GM23338 (cell line): ENCODE measurements around the gene SYT17. TPM values are rescaled to one million over a fixed set of nuclear protein-coding genes. Genes with fewer than 3 reads are reported as not detected.

Experiments used
- ATAC-seq: fragments of 200-7000 bp; cut with Tn5 transposase; 3 replicates; pipeline ENCODE4 v1.9.1; 2020
- DNase-seq: peaks from one replicate; pipeline ENCODE4 v3.0.0-alpha.2; 2015; ENCODE audit warnings: low spot score
- H2AFZ ChIP-seq: fragments of 200-600 bp; sonication (generic); 2 replicates; pipeline ENCODE4 v1.8.0; 2016; ENCODE audit warnings: antibody characterized with exemption, mild to moderate bottlenecking, moderate library complexity
- H3F3A ChIP-seq: fragments of 200-600 bp; sonication (generic); replicated peaks from 2 replicates; pipeline ENCODE4 v1.8.0; 2017; ENCODE audit warnings: antibody characterized with exemption, mixed run types, low read depth
- H3K27ac ChIP-seq: fragments of 200-600 bp; sonication (generic); 2 replicates; pipeline ENCODE4 v1.6.1; 2016; ENCODE audit warnings: low read depth
- H3K27me3 ChIP-seq: fragments of 200-600 bp; sonication (generic); 2 replicates; pipeline ENCODE4 v1.8.0; 2016; ENCODE audit warnings: mild to moderate bottlenecking, mixed run types, moderate library complexity; ENCODE audit not compliant: insufficient read depth
- H3K36me3 ChIP-seq: fragments of 200-600 bp; sonication (generic); 2 replicates; pipeline ENCODE4 v1.8.0; 2016; ENCODE audit warnings: mild to moderate bottlenecking; ENCODE audit not compliant: insufficient read depth
- H3K4me1 ChIP-seq: fragments of 200-600 bp; sonication (generic); 2 replicates; pipeline ENCODE4 v1.8.0; 2016; ENCODE audit warnings: mild to moderate bottlenecking, moderate library complexity; ENCODE audit not compliant: insufficient read depth
- H3K4me2 ChIP-seq: fragments of 200-600 bp; sonication (generic); 2 replicates; pipeline ENCODE4 v1.7.1; 2017; ENCODE audit warnings: mixed run types
- H3K4me3 ChIP-seq: fragments of 200-600 bp; sonication (generic); 2 replicates; pipeline ENCODE4 v1.6.1; 2016; ENCODE audit warnings: mixed run types
- H3K79me2 ChIP-seq: fragments of 200-600 bp; sonication (generic); replicated peaks from 2 replicates; pipeline ENCODE4 v1.8.0; 2017; ENCODE audit warnings: mild to moderate bottlenecking; ENCODE audit not compliant: insufficient read depth
- H3K9me2 ChIP-seq: fragments of 200-600 bp; sonication (generic); 2 replicates; pipeline ENCODE4 v1.8.0; 2017; ENCODE audit not compliant: insufficient read depth
- H4K20me1 ChIP-seq: fragments of 200-600 bp; sonication (generic); replicated peaks from 2 replicates; pipeline ENCODE4 v1.8.0; 2017; ENCODE audit warnings: mild to moderate bottlenecking; ENCODE audit not compliant: insufficient read depth
- H3K27ac Mint-ChIP-seq: 2 replicates; pipeline ENCODE4 v1.8.0; 2020; ENCODE audit warnings: inconsistent platforms, mild to moderate bottlenecking, moderate library complexity, mixed read lengths
- H3K27me3 Mint-ChIP-seq: 3 replicates; pipeline ENCODE4 v1.8.0; 2022; ENCODE audit warnings: low read depth, mild to moderate bottlenecking, moderate library complexity, mixed read lengths, inconsistent platforms; ENCODE audit not compliant: insufficient read depth, poor library complexity
- H3K36me3 Mint-ChIP-seq: 3 replicates; pipeline ENCODE4 v1.8.0; 2021; ENCODE audit warnings: low read depth, mild to moderate bottlenecking, inconsistent platforms, moderate library complexity, mixed read lengths
- H3K4me1 Mint-ChIP-seq: 3 replicates; pipeline ENCODE4 v1.8.0; 2020; ENCODE audit warnings: mild to moderate bottlenecking, inconsistent platforms, mixed read lengths
- H3K4me3 Mint-ChIP-seq: 3 replicates; pipeline ENCODE4 v1.8.0; 2021; ENCODE audit warnings: moderate library complexity, mild to moderate bottlenecking, inconsistent platforms, mixed read lengths
- H3K9me3 Mint-ChIP-seq: 3 replicates; pipeline ENCODE4 v1.8.0; 2020; ENCODE audit warnings: moderate library complexity, mild to moderate bottlenecking, inconsistent platforms, mixed read lengths
- CREB1 ChIP-seq: fragments of 250-450 bp; sonication (Bioruptor Pico); IDR thresholded peaks from 2 replicates; pipeline ENCODE4 v1.5.0; 2020; ENCODE audit warnings: low read depth, mild to moderate bottlenecking, moderate library complexity
- CTCF ChIP-seq, 2 experiments: fragments of 200-600 bp in 1 of 2; sonication (generic) in 1 of 2; conservative IDR thresholded peaks; 2 replicates each; pipeline versions ENCODE4 v1.5.1 to v1.6.1; 2016 to 2017; ENCODE audit warnings: antibody characterized with exemption in 2 of 2, low read depth in 2 of 2, mild to moderate bottlenecking in 2 of 2, moderate library complexity in 1 of 2
- ETS1 ChIP-seq: IDR thresholded peaks from 2 replicates; pipeline ENCODE4 v1.6.1; 2016; ENCODE audit warnings: antibody characterized with exemption
- EZH2 ChIP-seq: fragments of 200-600 bp; sonication (generic); IDR thresholded peaks from one replicate; pipeline ENCODE4 v1.8.0; 2017; ENCODE audit warnings: antibody characterized with exemption, mild to moderate bottlenecking, low read depth; ENCODE audit not compliant: unreplicated experiment
- NANOG ChIP-seq: IDR thresholded peaks from 2 replicates; pipeline ENCODE4 v1.6.1; 2016; ENCODE audit warnings: antibody characterized with exemption, borderline replicate concordance
- REST ChIP-seq: IDR thresholded peaks from one replicate; pipeline ENCODE4 v1.6.1; 2018; ENCODE audit warnings: antibody characterized with exemption; ENCODE audit not compliant: unreplicated experiment
- ZNF331 ChIP-seq: fragments of 250-450 bp; sonication (Bioruptor Pico); IDR thresholded peaks from 2 replicates; pipeline ENCODE4 v1.5.0; 2020; ENCODE audit warnings: low read depth, mild to moderate bottlenecking, moderate library complexity
- ZNF462 ChIP-seq: fragments of 250-450 bp; sonication (Bioruptor Pico); IDR thresholded peaks from 2 replicates; pipeline ENCODE4 v1.5.0; 2020; ENCODE audit warnings: mild to moderate bottlenecking, moderate library complexity
- polyA plus RNA-seq: library from polyadenylated mRNA; unstranded; fragments of >200 nt; fragmentation: Nextera tagmentation; extraction: Ambion mirVana; gene quantifications from 2 replicates; pipeline ENCODE4 v1.2.1, GENCODE V29; 2016
- total RNA-seq: library from RNA; depleted of rRNA; stranded (reverse); fragments of >200 nt; shearing (Covaris generic); gene quantifications from 2 replicates; pipeline ENCODE4 v1.2.3, GENCODE V29; 2014

SYT17 gene
- total and polyA plus RNA-seq, 2 experiments from 2014 or later: 5.3 to 9.5 TPM

- peak overlapping the region; percentile 69; the same call in 2 of the 3 replicates for H3K4me3 Mint-ChIP-seq
- H3K9me2 ChIP-seq: no peaks in the 10 kb centered on the region
- DNase-seq: no peak
- no peaks in the 10 kb centered on the region for H3F3A ChIP-seq
- ATAC-seq: no peak
- H4K20me1 ChIP-seq: no peaks in the 10 kb centered on the region
- peaks cover 23% of the 10 kb centered on the region for H3K27me3 ChIP-seq
- TF ChIP-seq EZH2 (no peak), ZNF331 (CRISPR knock-in tag) (no peak), ZNF462 (CRISPR knock-in tag) (no peak), ETS1 (no peak), NANOG (no peak), CREB1 (CRISPR knock-in tag) (no peak), REST (no peak), CTCF (conservative IDR thresholded peaks at IDR 0.05; ENCODE audit: low read depth in 2 of 2) (no peak)
- H3K36me3 ChIP-seq: no peaks in the 10 kb centered on the region
- H3K36me3 Mint-ChIP-seq: no peaks in the 10 kb centered on the region; the same call in 2 of the 3 replicates
- no peak overlapping the region for H3K4me2 ChIP-seq
- no peaks in the 10 kb centered on the region for H3K4me1 ChIP-seq
- no peak overlapping the region for H3K4me3 ChIP-seq
- no peaks in the 10 kb centered on the region for H3K9me3 Mint-ChIP-seq
- H3K27ac ChIP-seq: no peak overlapping the region
- H3K79me2 ChIP-seq: no peaks in the 10 kb centered on the region
- peaks cover 14% of the 10 kb centered on the region for H3K27me3 Mint-ChIP-seq
- peaks cover 7% of the 10 kb centered on the region; the same call in 2 of the 3 replicates for H3K4me1 Mint-ChIP-seq
- no peak overlapping the region for H2AFZ ChIP-seq
- H3K27ac Mint-ChIP-seq: no peak overlapping the region
Measured at GRCh38 chr16:19170043-19170655, 2.1 kb downstream of the SYT17 start.
